ENCODE measurements around the gene GALNT17.

Gene GALNT17

GRCh38 chr7:71221549-71221948 is 89.6 kb downstream of the GALNT17 start:
- TF ChIP-seq, protein P1, sequence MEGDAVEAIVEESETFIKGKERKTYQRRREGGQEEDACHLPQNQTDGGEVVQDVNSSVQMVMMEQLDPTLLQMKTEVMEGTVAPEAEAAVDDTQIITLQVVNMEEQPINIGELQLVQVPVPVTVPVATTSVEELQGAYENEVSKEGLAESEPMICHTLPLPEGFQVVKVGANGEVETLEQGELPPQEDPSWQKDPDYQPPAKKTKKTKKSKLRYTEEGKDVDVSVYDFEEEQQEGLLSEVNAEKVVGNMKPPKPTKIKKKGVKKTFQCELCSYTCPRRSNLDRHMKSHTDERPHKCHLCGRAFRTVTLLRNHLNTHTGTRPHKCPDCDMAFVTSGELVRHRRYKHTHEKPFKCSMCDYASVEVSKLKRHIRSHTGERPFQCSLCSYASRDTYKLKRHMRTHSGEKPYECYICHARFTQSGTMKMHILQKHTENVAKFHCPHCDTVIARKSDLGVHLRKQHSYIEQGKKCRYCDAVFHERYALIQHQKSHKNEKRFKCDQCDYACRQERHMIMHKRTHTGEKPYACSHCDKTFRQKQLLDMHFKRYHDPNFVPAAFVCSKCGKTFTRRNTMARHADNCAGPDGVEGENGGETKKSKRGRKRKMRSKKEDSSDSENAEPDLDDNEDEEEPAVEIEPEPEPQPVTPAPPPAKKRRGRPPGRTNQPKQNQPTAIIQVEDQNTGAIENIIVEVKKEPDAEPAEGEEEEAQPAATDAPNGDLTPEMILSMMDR (IDR thresholded peaks at IDR 0.05; ENCODE audit: low read depth, low read length, missing control alignments), result no peak
- H3K4me3 ChIP-seq (replicated peaks; ENCODE audit: low read depth, low read length), result no peak overlapping the region
- no peak for DNase-seq (ENCODE audit: extremely low read depth, low read depth)

DNA sequence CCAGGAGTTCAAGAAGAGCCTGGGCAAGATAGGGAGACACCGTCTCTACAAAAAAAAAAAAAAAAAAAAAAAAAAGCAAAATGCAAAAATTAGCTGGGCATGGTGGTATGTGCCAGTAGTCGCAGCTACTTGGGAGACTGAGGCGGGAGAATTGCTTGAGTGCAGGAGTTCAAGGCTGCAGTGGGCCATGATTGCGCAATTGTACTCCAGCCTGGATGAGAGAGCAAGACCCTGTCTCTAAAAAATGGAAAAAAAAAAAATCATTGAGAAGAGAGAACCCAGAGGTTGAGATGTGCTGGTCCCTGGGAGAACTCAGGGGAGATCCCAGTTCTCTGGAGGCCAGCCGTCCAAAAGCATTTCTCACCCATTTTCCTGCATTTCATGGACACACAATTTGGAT is 95.2 kb downstream of the GALNT17 start:
- no peak overlapping the region for H3K4me3 ChIP-seq (replicated peaks; ENCODE audit: low read depth, low read length)
- no peak for DNase-seq (ENCODE audit: extremely low read depth, low read depth)
- TF ChIP-seq, protein P1 (IDR thresholded peaks at IDR 0.05; ENCODE audit: low read depth, low read length, missing control alignments), result no peak

DNA sequence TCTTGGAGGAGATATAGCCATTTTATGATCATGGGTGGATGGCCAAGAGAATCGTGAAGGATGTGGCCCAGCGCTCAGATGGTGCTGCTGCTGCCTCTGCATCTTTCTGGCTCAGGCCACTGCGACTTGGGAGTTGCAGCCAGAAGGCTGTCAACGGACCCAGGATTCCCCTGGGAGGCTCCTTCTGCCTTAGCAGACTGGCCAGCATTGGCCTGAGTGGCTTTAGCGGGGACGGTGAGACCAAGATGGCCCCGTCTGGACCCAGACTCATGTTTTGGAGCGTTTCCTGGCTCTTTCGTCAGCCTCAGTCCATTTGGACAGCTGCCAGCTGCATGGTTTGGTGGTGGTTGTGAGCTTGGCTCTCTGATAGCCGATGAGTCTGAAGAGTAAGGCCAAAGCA is 97.2 kb downstream of the GALNT17 start:
- TF ChIP-seq, protein P1 (IDR thresholded peaks at IDR 0.05; ENCODE audit: low read depth, low read length, missing control alignments), result no peak
- H3K4me3 ChIP-seq (replicated peaks; ENCODE audit: low read depth, low read length), result no peak overlapping the region
- DNase-seq (ENCODE audit: extremely low read depth, low read depth), result no peak

DNA sequence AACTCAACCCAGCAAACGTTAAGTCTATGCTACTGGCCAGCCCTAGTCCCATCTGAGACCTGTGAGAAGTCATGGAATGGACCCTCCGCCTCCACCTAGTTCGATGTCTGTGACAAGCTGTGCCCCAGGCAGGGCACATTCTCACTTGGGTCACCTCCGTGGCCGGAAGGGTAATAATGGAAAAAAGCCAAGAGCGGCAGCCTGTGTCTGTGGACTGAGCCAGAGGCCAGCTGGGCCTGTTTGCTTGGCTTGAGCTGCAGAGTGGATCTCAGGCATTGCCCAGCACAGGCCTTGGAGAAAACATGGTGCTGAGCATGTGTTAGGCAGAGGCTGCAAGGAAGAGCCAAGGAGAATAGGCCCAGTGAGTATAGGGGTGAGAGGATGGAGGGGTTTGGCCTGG is 97.8 kb downstream of the GALNT17 start:
- DNase-seq (ENCODE audit: extremely low read depth, low read depth), result no peak
- TF ChIP-seq, protein P1 (IDR thresholded peaks at IDR 0.05; ENCODE audit: low read depth, low read length, missing control alignments), result no peak
- no peak overlapping the region for H3K4me3 ChIP-seq (replicated peaks; ENCODE audit: low read depth, low read length)

DNA sequence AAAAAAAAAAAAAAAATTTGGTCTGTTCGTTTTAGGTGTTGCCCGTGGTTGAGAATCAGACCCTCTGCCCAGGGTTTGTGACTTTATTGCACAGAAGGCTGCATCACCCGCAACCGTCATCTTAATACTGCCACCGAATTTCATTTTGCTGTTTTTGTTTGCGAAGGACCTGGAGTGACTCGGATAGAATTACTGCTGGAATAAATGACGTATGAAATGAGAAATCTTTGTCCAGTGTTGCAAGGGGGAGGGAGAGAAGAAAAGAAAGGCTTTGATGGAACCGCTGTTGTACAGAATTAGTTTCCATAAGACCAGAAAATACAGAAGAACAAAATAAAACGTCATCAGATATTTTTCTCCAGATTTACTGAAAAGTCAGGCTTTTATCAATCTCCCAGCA is 103.3 kb downstream of the GALNT17 start:
- no peak overlapping the region for H3K4me3 ChIP-seq (replicated peaks; ENCODE audit: low read depth, low read length)
- DNase-seq (ENCODE audit: extremely low read depth, low read depth), result no peak
- TF ChIP-seq, protein P1 (IDR thresholded peaks at IDR 0.05; ENCODE audit: low read depth, low read length, missing control alignments), result no peak

GRCh38 chr7:71236230-71237105 is 104.5 kb downstream of the GALNT17 start:
- TF ChIP-seq, protein P1 (IDR thresholded peaks at IDR 0.05; ENCODE audit: low read depth, low read length, missing control alignments), result no peak
- no peak for DNase-seq (ENCODE audit: extremely low read depth, low read depth)
- no peak overlapping the region for H3K4me3 ChIP-seq (replicated peaks; ENCODE audit: low read depth, low read length)

Measured in HFF-Myc (cell line).